Colonic mucosa (tissue), 4 donors: Measurements from ENCODE around the gene RPL22. TPM values are rescaled to one million over a fixed set of nuclear protein-coding genes. Genes with fewer than 3 reads are reported as not detected.
"Not testable (repeated sequence)": the region's sequence is repeated elsewhere in the genome, so short reads cannot be mapped to it uniquely, and the experiment has no call there.

Experiments
- DNase-seq: peaks from one replicate; pipeline ENCODE4 v3.0.0-alpha.2; 2020
- H3K27ac ChIP-seq: fragments of 200-600 bp; one replicate; pipeline ENCODE4 v1.8.0; 2021
- H3K27me3 ChIP-seq: fragments of 200-600 bp; one replicate; pipeline ENCODE4 v1.8.0; 2021
- H3K36me3 ChIP-seq: fragments of 200-600 bp; one replicate; pipeline ENCODE4 v1.8.0; 2021
- H3K4me1 ChIP-seq: fragments of 200-600 bp; one replicate; pipeline ENCODE4 v1.8.0; 2021; ENCODE audit warnings: mild to moderate bottlenecking
- H3K4me3 ChIP-seq: fragments of 200-600 bp; one replicate; pipeline ENCODE4 v1.8.0; 2021
- H3K9ac ChIP-seq, 2 donors: one replicate each; pipeline ENCODE4 v1.7.0; 2013; ENCODE audit warnings: control low read depth in 2 of 2, low read depth in 2 of 2, low read length in 2 of 2
- H3K9me3 ChIP-seq: fragments of 200-600 bp; one replicate; pipeline ENCODE4 v1.8.0; 2021
- intact Hi-C: fragments of 100-400 bp; cut with DNase I; formaldehyde crosslinking; loops from one replicate; pipeline ENCODE4 v1.14.1; 2022
- total RNA-seq, 2 donors: library from RNA; stranded (reverse); fragmentation: NEBNext Ultra II Directional in 1 of 2; extraction: Animal tissue kit (Norgen Biotek cat#: 25700) in 1 of 2; gene quantifications; one replicate each; pipeline ENCODE4 v1.2.1, GENCODE V29; 2021
- TF ChIP-seq, protein P1 (sequence below): fragments of 200-600 bp; IDR thresholded peaks from one replicate; pipeline ENCODE4 v1.8.0; 2022; ENCODE audit warnings: antibody characterized with exemption, mild to moderate bottlenecking
- donor health status: healthy.
- donor health status: DM: no; HTN: no; CAD: no.
- donor health status: DM: no; HTN: no; CAD: no.

RPL22 gene
- total RNA-seq, 2 donors from 2014 or later = 314 to 378 TPM

DNA sequence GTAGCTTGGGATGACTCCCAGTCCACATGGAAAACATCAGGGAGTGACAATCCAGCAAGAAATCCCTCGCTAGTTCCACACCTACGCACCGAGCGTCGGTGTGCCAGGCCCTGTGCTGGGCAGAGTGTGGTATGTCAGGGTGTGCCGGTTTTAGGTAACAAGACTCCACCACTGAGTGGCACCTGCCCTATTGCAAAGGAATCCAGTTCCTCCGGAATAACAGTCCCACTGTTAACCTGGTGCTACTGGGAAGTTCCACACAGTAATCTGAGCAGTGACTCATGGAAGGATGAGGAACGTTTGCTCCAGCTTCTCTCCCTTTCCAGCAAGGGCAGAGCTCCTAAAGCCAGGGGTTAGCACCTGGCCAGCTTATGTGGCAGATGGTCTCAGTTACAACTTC lies 20.8 kb upstream of the RPL22 start:
- Histone ChIP-seq H3K36me3 (no peaks in the 10 kb centered on the region), H3K9ac (no peak overlapping the region), H3K4me3 (no peak overlapping the region), H3K27me3 (no peaks in the 10 kb centered on the region), H3K9me3 (no peaks in the 10 kb centered on the region), H3K27ac (no peak overlapping the region), H3K4me1 (no peaks in the 10 kb centered on the region)
- TF ChIP-seq, protein P1, sequence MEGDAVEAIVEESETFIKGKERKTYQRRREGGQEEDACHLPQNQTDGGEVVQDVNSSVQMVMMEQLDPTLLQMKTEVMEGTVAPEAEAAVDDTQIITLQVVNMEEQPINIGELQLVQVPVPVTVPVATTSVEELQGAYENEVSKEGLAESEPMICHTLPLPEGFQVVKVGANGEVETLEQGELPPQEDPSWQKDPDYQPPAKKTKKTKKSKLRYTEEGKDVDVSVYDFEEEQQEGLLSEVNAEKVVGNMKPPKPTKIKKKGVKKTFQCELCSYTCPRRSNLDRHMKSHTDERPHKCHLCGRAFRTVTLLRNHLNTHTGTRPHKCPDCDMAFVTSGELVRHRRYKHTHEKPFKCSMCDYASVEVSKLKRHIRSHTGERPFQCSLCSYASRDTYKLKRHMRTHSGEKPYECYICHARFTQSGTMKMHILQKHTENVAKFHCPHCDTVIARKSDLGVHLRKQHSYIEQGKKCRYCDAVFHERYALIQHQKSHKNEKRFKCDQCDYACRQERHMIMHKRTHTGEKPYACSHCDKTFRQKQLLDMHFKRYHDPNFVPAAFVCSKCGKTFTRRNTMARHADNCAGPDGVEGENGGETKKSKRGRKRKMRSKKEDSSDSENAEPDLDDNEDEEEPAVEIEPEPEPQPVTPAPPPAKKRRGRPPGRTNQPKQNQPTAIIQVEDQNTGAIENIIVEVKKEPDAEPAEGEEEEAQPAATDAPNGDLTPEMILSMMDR = no peak
- intact Hi-C loops = no loop called here
- no peak for DNase-seq

- H3K27me3 ChIP-seq, intact Hi-C loops, H3K9ac ChIP-seq, H3K4me1 ChIP-seq, H3K4me3 ChIP-seq, DNase-seq, H3K9me3 ChIP-seq, H3K27ac ChIP-seq, H3K36me3 ChIP-seq: not testable (repeated sequence)
Observed at GRCh38 chr1:6219641-6220040, 20.2 kb upstream of the RPL22 start.

DNA sequence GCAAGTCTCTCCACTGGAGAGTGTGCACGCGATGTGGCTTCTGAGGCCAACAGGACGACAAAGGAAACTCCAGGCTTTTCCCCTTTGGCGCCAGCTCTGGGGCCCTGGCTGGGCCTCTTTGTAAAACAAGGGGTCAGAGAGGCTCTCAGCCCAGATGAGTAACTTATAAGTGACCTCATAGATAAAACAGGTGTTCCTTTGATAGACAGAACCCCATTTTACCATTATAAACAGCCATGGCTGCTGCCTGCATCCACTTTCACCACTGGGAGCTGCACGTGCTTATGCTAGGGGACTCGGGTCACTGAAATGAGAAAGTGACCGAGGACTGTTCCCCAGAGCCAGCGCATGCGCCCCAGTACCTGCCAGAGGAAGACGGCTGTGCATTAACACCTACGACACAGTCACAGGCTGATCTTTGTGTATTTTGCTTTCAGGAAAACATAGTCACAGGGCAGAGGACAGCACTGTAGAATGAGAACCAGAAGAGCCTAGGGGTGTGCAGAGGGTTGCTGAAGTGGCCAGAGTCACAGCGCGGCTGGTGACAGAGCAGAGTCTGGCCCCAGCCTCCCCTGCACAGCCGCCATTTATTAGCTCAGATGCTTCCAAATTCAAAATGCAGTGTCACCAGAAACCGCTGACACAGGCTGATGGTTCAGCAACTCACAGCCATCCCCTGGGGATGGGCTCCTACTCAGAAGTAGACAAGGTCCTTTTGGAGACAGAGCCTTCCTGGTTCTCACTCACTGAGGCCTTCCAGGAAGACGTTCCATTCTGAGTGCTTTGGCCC lies 19.2 kb upstream of the RPL22 start:
- no peak overlapping the region for H3K27ac ChIP-seq
- H3K4me3 ChIP-seq = no peak overlapping the region

GRCh38 chr1:6212193-6212959 lies 13.0 kb upstream of the RPL22 start:
- Histone ChIP-seq H3K27me3 (no peaks in the 10 kb centered on the region), H3K4me1 (peaks cover 8% of the 10 kb centered on the region), H3K27ac (no peak overlapping the region), H3K36me3 (no peaks in the 10 kb centered on the region), H3K9me3 (no peaks in the 10 kb centered on the region), H3K4me3 (no peak overlapping the region), H3K9ac (no peak overlapping the region)
- intact Hi-C loops = no loop called here
- TF ChIP-seq, protein P1 = no peak
- DNase-seq = no peak

More for the DNA sequence above, 19.2 kb upstream of the RPL22 start:
- Histone ChIP-seq H3K9ac (no peak overlapping the region), H3K4me1 (no peaks in the 10 kb centered on the region), H3K27me3 (no peaks in the 10 kb centered on the region), H3K36me3 (no peaks in the 10 kb centered on the region), H3K9me3 (no peaks in the 10 kb centered on the region)
- TF ChIP-seq, protein P1 = no peak
- intact Hi-C loops = no loop called here
- DNase-seq = no peak

DNA sequence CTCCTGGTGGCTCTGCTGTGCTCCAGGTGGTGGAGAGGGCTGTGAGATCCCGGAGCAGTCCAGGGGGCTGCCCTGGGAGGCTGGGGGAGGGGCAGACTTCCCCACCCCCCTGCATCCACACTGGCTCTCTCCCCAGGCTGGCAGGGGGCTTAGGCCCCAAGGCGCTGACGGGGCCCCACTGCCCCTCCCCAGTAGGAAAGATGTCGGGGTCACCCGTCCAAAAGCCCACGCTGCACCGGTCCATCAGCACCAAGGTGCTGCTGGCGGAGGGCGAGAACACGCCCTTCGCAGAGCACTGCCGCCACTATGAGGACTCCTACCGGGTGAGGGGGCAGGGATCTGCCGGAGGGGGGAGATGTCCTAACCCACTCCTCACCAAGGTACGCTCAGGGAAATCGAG lies 12.3 kb upstream of the RPL22 start:
- TF ChIP-seq, protein P1 = no peak
- intact Hi-C loops = no loop called here
- Histone ChIP-seq H3K36me3 (no peaks in the 10 kb centered on the region), H3K4me3 (no peak overlapping the region), H3K4me1 (peaks cover 8% of the 10 kb centered on the region), H3K9me3 (no peaks in the 10 kb centered on the region), H3K27ac (no peak overlapping the region), H3K27me3 (no peaks in the 10 kb centered on the region), H3K9ac (no peak overlapping the region)
- DNase-seq = no peak
